Measurements from ENCODE around the gene S100A8.

Gene S100A8

DNA sequence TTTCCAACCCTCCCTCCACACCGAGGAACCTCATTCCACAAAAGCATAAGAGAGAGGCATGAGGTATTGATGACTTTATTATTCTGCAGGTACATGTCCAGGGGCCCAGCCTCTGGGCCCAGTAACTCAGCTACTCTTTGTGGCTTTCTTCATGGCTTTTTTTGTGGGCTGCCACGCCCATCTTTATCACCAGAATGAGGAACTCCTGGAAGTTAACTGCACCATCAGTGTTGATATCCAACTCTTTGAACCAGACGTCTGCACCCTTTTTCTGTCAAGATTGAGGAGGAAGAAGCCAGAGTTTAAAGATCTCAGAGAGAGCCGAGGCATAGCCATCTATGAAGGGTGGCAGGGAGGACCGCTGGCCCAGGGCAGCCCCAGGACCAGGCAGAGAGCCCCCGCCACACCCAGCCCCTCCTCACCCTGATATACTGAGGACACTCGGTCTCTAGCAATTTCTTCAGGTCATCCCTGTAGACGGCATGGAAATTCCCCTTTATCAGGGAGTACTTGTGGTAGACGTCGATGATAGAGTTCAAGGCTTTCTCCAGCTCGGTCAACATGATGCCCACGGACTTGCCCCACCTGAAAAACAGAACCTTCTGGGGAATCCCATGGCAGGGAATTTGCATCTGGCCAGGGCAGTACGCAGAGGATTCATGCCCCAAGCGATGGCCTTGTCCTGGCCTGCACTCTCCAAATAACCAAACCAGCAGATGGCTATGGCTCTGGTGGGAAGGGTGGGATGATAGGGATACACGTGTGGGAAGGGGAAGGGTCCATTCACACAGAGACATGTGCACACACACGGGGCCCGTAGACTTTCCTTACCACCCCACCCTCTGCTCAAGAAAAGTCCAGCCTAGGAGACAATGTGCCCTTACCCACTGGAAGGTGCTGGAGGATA lies 647 bp downstream of the S100A8 start:
- no peak for DNase-seq

DNA sequence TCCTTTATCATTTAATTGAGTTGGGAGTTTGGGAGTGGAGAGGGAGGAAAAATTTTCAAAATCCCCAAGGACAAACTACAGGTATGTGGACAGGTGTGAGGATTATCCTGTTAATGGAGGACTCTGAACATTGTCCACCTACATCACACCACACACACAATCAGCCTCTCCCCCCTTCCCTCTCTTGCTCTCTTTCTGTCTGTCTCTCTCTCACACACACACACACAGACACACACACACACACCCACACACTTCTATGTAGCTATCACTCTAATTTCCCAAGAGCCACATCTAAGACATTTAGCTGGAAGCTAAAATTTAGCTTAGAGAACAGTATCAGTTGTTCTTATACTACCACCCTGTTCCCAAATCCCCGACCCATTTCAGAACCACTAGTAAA lies 1.5 kb downstream of the S100A8 start:
- DNase-seq, result no peak

DNA sequence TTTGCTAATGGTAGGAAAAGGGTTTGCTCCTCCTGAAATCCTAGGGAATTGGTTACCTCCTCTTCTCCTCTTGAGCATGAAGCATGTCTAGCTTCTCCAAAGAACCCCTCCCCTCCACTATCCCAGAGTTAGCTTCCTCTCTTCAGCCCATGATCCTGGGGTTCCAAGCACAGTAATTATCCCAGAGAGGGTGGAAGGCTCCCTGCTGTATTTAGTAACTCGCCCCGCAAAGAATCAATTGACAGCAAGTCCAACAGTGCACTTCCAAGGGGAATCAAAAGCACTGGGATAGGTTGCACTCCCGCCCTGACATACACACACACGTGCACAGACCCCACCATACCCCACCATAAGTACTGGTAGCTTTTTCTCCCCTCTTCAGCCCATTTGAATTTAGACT lies 3.1 kb downstream of the S100A8 start:
- DNase-seq, result no peak

DNA sequence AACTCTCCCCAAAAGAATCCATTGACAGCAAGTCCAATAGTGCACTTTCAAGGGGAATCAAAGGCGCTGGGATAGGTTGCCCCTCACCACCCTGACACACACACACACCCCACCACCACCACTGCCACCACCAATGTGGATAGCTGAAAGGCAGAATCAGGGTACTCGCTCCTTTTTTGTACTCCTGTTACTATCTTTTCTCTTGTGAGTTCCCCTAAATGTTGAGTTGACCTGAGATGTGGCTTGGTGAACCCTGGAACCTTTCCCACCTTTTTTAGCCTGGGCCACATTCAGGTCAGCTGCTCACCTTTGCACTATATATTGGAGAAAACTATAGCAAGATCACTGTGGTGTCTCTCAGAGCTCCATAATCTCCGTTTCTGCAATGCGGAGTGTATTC lies 3.9 kb downstream of the S100A8 start:
- no peak for DNase-seq

DNA sequence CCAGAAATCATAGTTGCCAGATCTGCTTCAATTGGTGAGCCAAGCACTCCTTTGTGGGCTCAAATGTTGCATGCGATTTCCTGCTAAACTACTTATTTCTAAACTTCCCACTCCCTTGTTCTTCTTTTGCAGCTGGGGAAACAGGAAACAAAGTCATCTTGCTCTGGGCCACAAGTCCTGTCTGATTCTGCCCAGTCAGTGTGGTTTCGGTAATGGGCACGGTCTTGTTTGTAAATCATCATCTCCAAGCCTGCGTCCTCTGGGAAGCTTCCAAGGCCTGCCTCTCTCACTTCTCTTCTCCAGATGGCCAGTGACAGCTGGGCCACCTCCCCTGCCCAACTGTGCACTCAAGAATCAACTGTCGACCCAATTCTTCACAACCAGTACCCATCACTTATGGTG lies 4.4 kb downstream of the S100A8 start:
- no peak for DNase-seq

DNA sequence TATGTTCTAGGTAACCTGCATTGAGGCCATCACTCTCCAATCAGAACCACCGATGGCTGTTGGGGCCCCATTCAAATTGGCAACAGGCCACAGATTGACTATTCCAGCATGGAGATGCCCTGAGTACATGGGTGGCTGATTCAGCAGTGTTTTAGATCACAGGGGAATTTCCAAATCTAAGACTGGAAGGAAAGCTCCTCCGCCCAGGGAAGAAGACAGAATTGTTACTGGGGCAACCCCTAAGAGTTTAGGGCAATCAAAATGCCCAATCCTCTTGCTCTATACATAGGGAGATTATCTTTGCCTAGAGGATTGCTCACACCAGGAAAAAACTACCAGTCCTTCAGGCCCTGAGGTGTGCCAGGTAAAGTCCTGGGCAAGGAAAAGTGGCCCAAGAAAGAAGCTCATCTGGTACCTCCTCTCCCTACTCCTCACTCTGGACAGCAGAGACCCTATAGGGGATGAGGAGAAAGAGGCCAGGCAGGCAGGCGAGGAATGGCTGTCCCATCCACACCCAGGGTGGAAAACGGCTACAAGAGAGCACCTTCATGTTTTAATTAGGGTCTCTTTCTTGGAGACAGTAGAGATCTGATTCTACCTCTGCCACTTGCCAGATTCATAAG lies 5.8 kb downstream of the S100A8 start:
- DNase-seq, result no peak

DNA sequence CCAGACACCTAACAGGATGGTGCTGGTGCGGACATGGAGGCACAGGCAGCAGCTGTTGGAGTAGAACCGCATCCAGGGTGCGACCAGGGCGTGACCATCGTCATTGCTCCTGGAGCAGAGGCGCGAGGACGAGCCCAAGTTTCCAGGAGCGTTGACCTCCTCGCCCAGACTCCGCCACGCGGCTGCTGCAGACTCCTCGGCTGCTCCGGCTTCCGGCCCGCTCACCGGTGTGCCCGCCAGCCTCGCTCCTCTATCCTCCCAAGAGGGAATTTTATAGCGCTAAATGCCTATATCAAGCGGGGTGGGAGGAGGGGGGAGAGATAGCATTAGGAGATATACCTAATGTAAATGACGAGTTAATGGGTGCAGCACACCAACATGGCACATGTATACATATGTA lies 10.2 kb downstream of the S100A8 start:
- DNase-seq, result no peak

DNA sequence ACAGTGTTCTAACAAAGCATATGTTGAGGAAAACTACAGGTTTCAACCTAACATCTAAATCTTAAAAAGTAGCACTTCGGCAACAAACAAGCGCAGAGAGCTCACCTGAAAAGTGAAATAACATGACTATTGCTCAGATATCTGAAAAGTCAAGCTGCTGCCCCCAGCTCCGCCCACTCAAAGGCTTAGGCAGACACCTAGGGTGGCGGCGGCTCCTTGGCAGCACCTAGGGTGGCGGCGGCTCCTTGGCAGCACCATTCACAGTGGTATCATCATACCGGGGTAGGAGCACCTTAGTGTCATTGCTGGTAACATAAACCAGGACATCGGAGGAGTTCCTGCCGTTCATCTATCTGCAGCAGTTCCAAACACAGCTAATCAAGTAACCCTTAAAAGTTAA lies 11.3 kb downstream of the S100A8 start:
- no peak for DNase-seq

DNA sequence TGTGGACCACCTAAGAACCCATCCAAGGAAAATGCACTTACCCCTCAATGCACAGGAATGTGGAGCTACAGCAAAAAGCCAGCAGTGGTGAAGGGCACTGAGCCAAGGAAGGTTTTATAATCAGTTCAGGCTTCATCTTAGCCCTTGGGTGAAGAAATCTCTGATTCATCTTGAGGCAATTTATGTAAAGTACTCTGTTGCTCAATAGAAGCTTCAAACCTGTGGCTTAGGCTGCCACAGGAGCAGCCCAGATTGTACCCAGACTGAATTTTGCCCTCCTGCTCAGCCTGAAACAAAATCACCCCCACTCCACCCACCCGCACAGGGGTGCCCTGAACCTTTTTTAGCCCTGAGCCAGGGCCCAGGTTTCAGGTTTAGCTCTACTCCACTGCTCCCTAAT lies 15.4 kb downstream of the S100A8 start, which contains the start of gene S100A12:
TSS of gene S100A12 (minus strand) at position 111 of the 400 bp plus-strand sequence. CDS start 1,029 bp downstream, outside the sequence.
- DNase-seq, result no peak

DNA sequence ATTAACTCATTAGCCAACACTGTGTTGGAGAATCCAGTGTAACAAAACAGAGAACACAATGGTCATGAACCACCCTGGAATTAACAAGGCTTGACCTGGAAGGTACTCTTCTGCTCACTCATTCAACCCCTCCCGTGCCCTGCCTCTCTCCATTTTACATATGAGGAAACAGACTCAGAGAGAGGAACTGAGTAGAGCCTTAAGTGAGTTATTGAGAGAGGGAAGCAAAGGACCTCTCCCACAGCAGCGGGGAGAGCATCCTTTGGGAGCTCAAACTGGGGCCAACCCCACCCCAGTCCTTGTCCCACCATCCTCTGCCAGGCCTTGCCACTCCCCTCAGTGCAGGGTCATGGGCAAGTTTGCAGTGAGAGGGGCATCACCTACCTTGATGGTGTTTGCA lies 16.8 kb downstream of the S100A8 start:
- DNase-seq, result no peak

DNA sequence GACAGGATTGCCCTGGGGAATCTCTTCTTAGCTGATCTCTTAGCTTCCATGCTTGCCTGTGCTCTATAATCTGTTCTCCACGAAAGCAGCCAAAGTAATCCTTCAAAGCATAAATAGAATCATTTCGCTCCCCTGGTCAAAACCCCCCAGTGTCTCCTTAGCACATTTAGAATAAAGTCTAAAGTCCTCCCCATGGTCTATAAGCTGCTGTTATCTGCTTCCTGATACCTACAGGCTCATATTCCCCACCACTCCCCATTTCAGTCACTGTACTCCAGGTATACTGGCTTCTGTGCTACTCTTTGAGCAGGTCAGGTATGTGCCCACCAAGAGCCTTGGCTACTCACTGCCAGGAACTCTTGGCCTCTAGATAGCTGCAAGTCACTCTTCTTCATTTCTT lies 18.3 kb downstream of the S100A8 start:
- DNase-seq, result no peak

DNA sequence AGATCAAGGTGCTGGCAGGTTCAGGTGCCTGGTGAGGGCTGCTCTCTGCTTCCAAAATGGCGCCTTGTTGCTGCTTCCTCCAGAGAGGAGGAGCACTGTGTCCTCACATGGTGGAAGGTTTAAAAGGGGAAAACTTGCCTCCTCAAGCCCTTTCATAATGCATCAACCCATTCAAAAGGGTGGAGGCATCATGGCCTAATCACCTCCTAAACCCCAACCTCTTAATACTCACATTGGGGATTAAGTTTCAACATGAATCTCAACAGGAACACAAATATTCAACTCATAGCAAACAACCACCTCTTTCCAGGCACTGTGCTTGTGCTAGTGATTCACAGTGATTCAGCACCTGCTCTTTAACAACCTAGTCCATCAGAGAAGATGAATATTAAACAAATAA lies 19.6 kb downstream of the S100A8 start:
- DNase-seq, result no peak

DNA sequence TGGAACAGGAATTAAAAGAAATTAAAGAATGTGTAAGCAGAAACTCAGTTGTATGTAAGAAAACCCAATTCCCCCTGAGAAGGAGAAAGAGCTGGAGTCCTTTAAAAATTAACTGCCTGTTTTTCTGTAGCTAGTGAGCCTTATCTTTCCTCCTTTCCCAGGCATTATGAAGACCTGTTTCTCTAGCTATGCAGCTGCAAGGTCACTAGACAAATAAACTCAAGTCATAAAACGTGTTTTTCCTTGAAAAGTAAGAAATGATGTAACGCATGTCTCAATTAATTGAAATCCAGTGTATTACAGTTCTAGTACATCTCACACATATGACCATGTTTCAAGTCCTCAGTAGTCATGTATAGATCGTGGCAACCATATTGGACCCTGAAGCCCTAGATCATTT lies 20.7 kb downstream of the S100A8 start:
- no peak for DNase-seq

DNA sequence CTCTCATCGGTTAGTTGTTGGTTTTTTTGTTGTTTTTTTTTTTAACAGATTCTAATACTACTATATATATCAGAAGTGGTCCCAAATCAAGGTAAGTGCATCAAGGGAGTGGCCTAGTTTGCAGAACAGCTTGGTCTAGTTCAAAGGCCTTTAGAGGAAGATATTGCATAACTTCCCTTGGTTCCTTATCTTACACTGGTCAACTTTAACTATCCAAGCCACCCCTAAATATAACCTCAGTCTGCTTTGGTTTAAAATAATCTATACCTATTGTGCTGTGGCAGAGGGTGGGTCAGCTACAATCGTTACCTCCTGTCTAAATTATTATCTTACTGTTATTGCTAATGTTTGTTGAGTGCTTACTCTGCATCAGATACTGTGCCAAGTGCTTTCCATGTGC lies 22.4 kb downstream of the S100A8 start:
- DNase-seq, result no peak

DNA sequence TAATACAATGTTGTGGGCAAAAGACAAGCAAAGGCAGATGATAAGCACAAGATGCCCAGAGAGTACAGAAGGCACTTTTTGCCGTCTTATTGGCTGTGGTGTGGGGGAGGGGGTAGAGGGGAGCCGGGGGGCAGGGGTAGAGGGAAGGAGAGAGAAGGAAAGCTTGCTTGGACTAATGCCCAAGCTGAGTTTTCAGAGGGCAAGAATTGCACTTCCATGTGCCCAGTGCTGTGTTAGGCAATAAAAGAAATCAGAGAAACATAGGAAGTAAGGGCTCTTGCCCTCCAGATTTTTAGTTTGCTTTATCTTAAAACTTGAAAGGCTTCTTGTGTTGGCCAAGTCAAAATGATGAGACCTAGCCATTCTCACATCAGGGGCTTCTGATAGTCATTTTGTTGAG lies 23.8 kb downstream of the S100A8 start:
- no peak for DNase-seq

DNA sequence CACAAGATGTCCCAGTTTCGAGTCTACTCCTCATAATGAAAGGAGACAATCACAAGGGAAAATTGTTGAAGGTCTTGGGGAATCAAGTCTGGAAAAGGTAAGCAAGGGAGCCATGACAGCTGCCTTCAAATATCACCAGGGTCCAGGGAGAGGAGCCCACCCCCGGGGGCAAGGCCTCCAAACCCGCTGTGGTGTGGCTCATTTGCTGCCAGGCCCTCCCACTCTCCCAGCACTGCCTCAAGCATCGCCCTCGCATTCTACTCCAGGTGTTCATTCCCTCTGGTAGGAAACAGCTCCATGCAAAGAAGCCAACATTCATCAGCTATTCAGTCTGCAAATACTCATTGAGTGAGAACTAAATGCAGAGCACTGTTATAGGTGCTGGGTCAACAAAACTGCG lies 24.6 kb downstream of the S100A8 start:
- DNase-seq, result no peak

DNA sequence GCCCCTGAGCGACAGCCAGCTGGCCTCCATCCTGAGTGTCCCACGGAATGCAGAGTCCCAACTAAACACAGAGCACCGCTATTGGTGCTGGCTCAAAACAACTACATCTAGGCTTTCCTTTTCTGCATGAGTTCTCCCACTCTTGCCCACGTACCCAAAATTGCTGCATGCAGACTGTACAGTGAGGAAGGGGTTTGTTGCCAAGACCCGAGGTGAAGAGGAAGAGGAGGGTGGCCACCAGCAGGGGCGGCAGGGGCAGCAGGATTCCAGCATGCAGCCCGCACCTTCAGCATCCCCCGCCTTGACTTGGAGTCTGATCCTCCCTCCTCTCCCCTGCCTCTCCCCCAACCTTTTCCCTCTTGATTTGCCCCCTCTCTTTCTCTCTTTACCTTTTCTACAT lies 25.2 kb downstream of the S100A8 start:
- DNase-seq, result no peak

DNA sequence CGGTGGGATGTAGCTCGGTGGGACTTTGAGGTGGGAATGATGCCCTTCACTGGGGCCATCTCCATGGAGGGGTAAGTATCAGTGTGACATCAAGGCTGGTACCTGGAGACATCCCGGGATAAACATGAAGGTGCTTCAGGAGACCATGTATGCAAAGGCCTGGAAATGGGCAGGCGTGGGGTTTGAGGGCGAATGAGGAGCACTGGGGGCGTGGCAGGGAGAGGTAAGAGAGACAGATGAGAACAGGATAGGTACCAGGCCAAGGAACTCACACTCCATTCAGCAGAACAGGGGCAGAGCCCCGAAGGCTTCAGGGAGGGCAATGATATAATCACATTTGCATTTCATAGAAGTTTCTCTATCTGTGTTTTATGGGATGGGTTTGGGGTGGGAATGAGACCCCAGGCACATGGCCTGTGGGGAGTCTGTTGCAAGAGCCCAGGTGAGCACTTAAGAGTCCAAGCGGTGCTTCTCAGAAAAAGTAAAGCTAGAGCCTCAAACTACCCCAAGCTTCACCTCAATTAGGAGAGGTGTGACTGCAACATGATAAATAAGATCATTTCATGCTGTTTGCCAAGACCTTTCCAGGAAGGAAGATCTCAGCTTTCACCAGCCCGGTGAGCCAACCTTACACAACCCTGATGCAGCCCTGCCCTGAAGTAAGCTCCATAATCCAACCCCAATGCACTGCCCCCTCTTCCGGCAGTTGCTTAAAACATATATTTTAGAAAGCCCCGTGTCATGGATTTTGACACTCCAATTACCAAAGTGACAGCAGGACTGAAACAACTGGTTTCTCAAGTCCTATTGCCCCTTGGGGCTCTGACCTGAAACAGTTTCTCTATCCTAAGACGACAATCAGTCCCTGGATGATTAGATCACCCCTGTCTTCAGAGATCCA lies 25.9 kb downstream of the S100A8 start:
- no peak for DNase-seq

DNA sequence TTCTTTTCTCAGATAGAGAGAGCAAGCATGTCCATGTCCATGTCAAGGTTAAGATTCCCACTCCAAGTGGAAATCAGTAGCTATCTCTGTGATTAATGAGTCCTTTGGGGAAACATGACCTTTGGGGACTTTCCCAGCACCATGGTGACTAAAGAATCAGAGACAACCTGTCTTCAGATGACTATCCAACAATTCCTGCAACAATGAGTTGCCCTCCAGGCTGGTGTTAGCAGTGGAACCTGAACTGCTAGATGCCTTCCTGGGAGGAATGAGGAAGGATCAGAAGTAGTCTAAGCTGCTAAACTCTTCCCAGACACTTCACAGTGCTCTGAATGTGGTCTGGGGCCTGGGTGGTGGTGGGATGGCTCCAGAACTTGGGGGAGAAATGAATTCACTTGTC lies 26.7 kb downstream of the S100A8 start:
- no peak for DNase-seq

DNA sequence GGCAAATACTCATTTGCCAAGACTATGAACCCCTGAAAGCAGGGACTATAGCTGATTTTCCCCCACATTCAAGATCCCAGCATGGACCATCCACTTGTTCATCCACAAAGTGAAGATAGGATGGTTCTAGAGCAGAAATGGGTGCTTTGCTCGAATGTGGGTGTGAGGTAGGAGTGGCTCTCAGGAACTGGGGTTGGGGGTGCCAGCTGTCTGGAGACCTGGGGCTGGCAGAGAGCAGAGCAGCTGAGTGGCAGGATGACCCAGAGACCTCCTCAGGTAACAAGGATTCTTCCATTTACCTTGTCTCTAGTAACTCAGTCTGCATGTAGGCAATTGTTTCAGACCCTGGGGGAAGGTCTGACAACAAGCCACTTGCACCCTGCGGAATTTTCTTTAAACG lies 27.2 kb downstream of the S100A8 start:
- no peak for DNase-seq

DNA sequence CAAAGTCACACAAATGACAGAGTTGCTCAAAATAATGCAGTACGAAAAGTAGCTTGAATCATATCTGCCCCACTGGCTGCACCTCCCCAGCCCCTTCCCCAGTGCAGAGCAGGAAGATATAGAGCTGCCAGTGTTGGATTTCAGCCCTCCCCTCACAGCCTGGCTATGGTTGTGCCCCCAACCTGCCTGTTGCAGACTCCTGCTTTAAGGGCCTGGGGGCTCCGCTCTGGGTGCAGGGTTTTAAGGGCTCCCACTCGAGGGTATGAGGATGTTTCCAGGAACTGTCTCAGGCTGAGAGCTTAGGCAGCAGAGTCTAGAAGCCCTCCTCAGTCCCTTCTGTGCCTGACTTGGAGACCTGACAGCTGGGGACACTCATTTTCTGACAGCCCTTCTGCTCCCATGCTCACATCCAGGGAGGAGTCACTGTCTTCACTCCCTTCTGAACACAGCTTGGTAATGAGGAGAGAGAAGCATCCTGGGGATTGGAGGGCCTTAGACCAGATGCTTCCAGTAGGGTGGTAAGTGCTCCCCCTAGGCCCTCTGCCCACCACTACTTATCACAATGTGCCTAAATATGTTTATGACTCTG lies 28.6 kb downstream of the S100A8 start:
- DNase-seq, result no peak

DNA sequence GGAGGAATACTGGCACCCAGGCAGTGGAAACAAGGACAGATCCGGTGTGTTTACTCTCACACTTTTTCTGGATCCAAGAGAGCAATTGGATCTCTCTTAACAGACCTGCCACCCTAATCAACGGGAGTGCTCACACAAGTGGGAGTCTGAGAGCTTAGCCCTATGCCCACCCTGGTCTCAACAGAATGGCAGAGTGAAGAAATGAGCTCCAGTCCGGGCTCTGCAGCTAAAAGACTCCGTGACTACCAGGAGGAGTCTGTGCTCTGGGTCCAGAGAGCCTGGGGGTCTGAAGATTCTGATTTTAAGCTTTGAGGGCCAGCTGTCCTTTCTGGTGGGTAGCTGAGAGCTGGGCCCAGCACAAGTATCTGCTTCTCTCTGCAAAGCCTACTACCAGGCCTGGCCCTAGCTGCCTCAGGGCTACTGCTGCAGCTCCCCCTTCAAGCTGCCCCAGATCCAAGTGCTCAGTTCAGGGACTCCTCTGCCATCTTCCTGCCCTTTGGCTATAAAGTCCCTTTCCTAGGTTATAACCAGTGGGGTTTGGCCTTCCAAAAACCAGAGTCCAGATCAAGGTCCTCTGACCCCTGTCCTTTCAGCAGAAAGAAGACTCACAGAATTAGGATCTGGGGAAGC lies 29.3 kb downstream of the S100A8 start:
- no peak for DNase-seq
